Tibial nerve (tissue), 3 donors: Measurements from ENCODE around the gene SPTLC1.
"Not testable (repeated sequence)": the region's sequence is repeated elsewhere in the genome, so short reads cannot be mapped to it uniquely, and the experiment has no call there.

Experiments
- POLR2A ChIP-seq, 2 donors: fragments of 450-650 bp; IDR thresholded peaks; one replicate each; pipeline ENCODE4 v1.6.1; 2017; ENCODE audit warnings: antibody characterized with exemption in 2 of 2, mild to moderate bottlenecking in 2 of 2, moderate library complexity in 2 of 2
- TF ChIP-seq, protein P1 (sequence below), 5 experiments: fragments of 200-600 bp in 3 of 5; fragments of 450-650 bp in 2 of 5; sonication (generic) in 3 of 5; IDR thresholded peaks; one replicate each; pipeline ENCODE4 v1.5.1; 2016 to 2019; ENCODE audit warnings: antibody characterized with exemption in 5 of 5, mild to moderate bottlenecking in 3 of 5, moderate library complexity in 2 of 5

GRCh38 chr9:92145784-92146183 lies 30.6 kb upstream of the SPTLC1 start:
- TF ChIP-seq, protein P1, sequence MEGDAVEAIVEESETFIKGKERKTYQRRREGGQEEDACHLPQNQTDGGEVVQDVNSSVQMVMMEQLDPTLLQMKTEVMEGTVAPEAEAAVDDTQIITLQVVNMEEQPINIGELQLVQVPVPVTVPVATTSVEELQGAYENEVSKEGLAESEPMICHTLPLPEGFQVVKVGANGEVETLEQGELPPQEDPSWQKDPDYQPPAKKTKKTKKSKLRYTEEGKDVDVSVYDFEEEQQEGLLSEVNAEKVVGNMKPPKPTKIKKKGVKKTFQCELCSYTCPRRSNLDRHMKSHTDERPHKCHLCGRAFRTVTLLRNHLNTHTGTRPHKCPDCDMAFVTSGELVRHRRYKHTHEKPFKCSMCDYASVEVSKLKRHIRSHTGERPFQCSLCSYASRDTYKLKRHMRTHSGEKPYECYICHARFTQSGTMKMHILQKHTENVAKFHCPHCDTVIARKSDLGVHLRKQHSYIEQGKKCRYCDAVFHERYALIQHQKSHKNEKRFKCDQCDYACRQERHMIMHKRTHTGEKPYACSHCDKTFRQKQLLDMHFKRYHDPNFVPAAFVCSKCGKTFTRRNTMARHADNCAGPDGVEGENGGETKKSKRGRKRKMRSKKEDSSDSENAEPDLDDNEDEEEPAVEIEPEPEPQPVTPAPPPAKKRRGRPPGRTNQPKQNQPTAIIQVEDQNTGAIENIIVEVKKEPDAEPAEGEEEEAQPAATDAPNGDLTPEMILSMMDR (IDR thresholded peaks at IDR 0.05) = not testable (repeated sequence)
- TF ChIP-seq POLR2A (IDR thresholded peaks at IDR 0.05) = not testable (repeated sequence)
